K562 (cell line): ENCODE data around the gene ITPK1. TPM values are rescaled to one million over a fixed set of nuclear protein-coding genes. Genes with fewer than 3 reads are reported as not detected.

Experiments used
- ATAC-seq: fragments of 200-7000 bp; cut with Tn5 transposase; 3 replicates; pipeline ENCODE4 v1.9.1; 2020; ENCODE audit warnings: moderate library complexity
- BruUV-seq: library from RNA; stranded (reverse); fragments of 400-500 nt; replicated peaks from 2 replicates; lab custom pipeline; 2021; lab: Mats Ljungman, UMichigan
- CTCF ChIA-PET: fragments of 300-600 bp; formaldehyde crosslinking; extraction: SDS; loops from one replicate; lab custom pipeline; 2021; ENCODE audit warnings: low intra/inter-chr PET ratio; lab: Yijun Ruan, JAX
- POLR2A ChIA-PET: fragments of 300-600, 350-650 bp; sonication (Branson Sonifier 250); formaldehyde crosslinking; extraction: SDS; loops from one replicate; lab custom pipeline; 2021; ENCODE audit warnings: antibody characterized with exemption, inconsistent platforms; lab: Yijun Ruan, JAX
- DNase-seq, 4 experiments: peaks; one replicate each; pipeline versions ENCODE4 v3.0.0 to v3.0.0-alpha.2; 2011 to 2018; ENCODE audit warnings: low spot score in 3 of 4, mixed read lengths in 3 of 4; ENCODE audit errors: extremely low read depth in 1 of 4
- FAIRE-seq: peaks from 2 replicates; lab custom pipeline; 2011; peaks lifted over from hg19 to GRCh38; lab: Jason Lieb, UNC
- H2AFZ ChIP-seq: 2 replicates; pipeline ENCODE4 v1.6.0; 2011; ENCODE audit warnings: low read depth, low read length, control low read depth, inconsistent platforms
- H3K27ac ChIP-seq: fragments of 200-600 bp; 3 replicates; pipeline ENCODE4 v1.8.0; 2011; ENCODE audit warnings: low read depth, mild to moderate bottlenecking, control low read depth, inconsistent platforms, low read length, moderate library complexity, mixed read lengths; ENCODE audit errors: extremely low read depth
- H3K27me3 ChIP-seq, 2 experiments: fragments of 300-600 bp in 1 of 2; 2 replicates in 1 of 2; 3 replicates in 1 of 2; pipeline versions ENCODE4 v1.6.0 to v1.8.0; 2011; ENCODE audit warnings: inconsistent platforms in 2 of 2, low read length in 2 of 2, mild to moderate bottlenecking in 1 of 2, mixed read lengths in 1 of 2, moderate library complexity in 1 of 2; ENCODE audit not compliant: control insufficient read depth in 2 of 2, insufficient read depth in 2 of 2
- H3K36me3 ChIP-seq: fragments of 300-600 bp; 3 replicates; pipeline ENCODE4 v1.8.0; 2011; ENCODE audit warnings: mild to moderate bottlenecking, low read length, inconsistent platforms; ENCODE audit not compliant: control insufficient read depth, insufficient read depth
- H3K4me1 ChIP-seq, 2 experiments: fragments of 200-600 bp in 1 of 2; replicated peaks in 1 of 2; 2 replicates in 1 of 2; 3 replicates in 1 of 2; pipeline versions ENCODE4 v1.5.1 to v1.8.0; 2011; ENCODE audit warnings: inconsistent platforms in 2 of 2, low read length in 2 of 2, mild to moderate bottlenecking in 1 of 2, mixed read lengths in 1 of 2, moderate library complexity in 1 of 2; ENCODE audit not compliant: control insufficient read depth in 2 of 2, insufficient read depth in 2 of 2
- H3K4me2 ChIP-seq: 2 replicates; pipeline ENCODE4 v1.6.1; 2011; ENCODE audit warnings: low read length, control low read depth, inconsistent platforms, mixed read lengths; ENCODE audit not compliant: insufficient read depth
- H3K4me3 ChIP-seq: fragments of 200-600 bp; sonication (generic), shearing (Covaris generic); 2 replicates; pipeline ENCODE4 v1.5.1; 2016; ENCODE audit warnings: control low read depth, inconsistent platforms
- H3K79me2 ChIP-seq: fragments of 200-600 bp; 3 replicates; pipeline ENCODE4 v1.8.0; 2011; ENCODE audit warnings: low read length, inconsistent platforms; ENCODE audit not compliant: control insufficient read depth, insufficient read depth
- H3K9ac ChIP-seq, 2 experiments: 2 replicates each; pipeline versions ENCODE4 v1.6.0 to v1.6.1; 2011; ENCODE audit warnings: low read depth in 2 of 2, low read length in 2 of 2, control low read depth in 1 of 2, inconsistent platforms in 1 of 2, mild to moderate bottlenecking in 1 of 2, mixed read lengths in 1 of 2; ENCODE audit not compliant: insufficient read depth in 1 of 2
- H3K9me1 ChIP-seq: one replicate; pipeline ENCODE4 v1.6.0; 2011; ENCODE audit warnings: inconsistent platforms, mild to moderate bottlenecking, low read length, moderate library complexity; ENCODE audit not compliant: control insufficient read depth, insufficient read depth
- H3K9me3 ChIP-seq: replicated peaks from 2 replicates; pipeline ENCODE4 v1.5.1; 2011; ENCODE audit warnings: low read depth, low read length, inconsistent platforms; ENCODE audit not compliant: control insufficient read depth, insufficient read depth
- H4K20me1 ChIP-seq: replicated peaks from 2 replicates; pipeline ENCODE4 v1.6.1; 2011; ENCODE audit warnings: low read length, inconsistent platforms, mixed read lengths; ENCODE audit not compliant: control insufficient read depth, insufficient read depth
- USF2 ChIP-seq: sonication (generic); formaldehyde crosslinking; IDR thresholded peaks from 2 replicates; pipeline ENCODE4 v1.5.0; 2020; ENCODE audit warnings: missing genetic modification reagents
- ZBTB33 ChIP-seq: sonication (generic); formaldehyde crosslinking; IDR thresholded peaks from 2 replicates; pipeline ENCODE4 v1.8.1; 2023; ENCODE audit warnings: mild to moderate bottlenecking, missing genetic modification reagents
- ZNF277 ChIP-seq: fragments of 250-450 bp; sonication (Bioruptor Pico); IDR thresholded peaks from 2 replicates; pipeline ENCODE4 v1.8.0; 2022; ENCODE audit warnings: inconsistent platforms, mild to moderate bottlenecking, moderate library complexity, borderline replicate concordance
- WGBS: fragments of 100-300 bp; shearing (Covaris generic); methylation state at CpG from one replicate; pipeline ENCODE4 v1.1.6; 2016; ENCODE audit warnings: low coverage, mixed read lengths; ENCODE audit not compliant: insufficient coverage; ENCODE audit errors: missing lambda C conversion rate; 5-methylcytosine and 5-hydroxymethylcytosine counted together
- in situ Hi-C: fragments of 300-500 bp; cut with MboI; formaldehyde crosslinking; loops from 4 replicates; pipeline ENCODE4 v1.15.0; 2018; ENCODE audit warnings: inconsistent platforms, mixed read lengths
- intact Hi-C: fragments of 100-400 bp; cut with micrococcal nuclease; formaldehyde crosslinking; loops from 2 replicates; pipeline ENCODE4 v1.14.2; 2022
- polyA plus RNA-seq, 8 experiments: library from polyadenylated mRNA; depleted of rRNA in 4 of 8; stranded (reverse) in 5 of 8; unstranded in 3 of 8; fragments of >200 nt; fragmentation: Nextera tagmentation in 2 of 8; fragmentation: Illumina TruSeq in 1 of 8; extraction: Ambion mirVana in 2 of 8; extraction: Trizol in 1 of 8; gene quantifications; 2 replicates each; pipeline versions ENCODE4 v1.2.1 to v1.2.3, GENCODE V29; 2011 to 2014; ENCODE audit warnings: inconsistent platforms in 1 of 8, missing spikeins in 1 of 8
- total RNA-seq, 7 experiments: library from RNA; depleted of rRNA in 6 of 7; stranded (reverse); fragments of >200 nt in 6 of 7; fragmentation: Illumina TruSeq in 2 of 7; extraction: Trizol in 2 of 7; gene quantifications; 2 replicates each; pipeline versions ENCODE4 v1.2.1 to v1.2.3, GENCODE V29; 2011 to 2021; ENCODE audit warnings: low replicate concordance in 1 of 7

The ITPK1 gene
- total and polyA plus RNA-seq, 9 of the 15 experiments (the other 6 are each of a cell fraction or from before 2014, with no cell fraction given) = 1.2 to 39.2 (median 23.0) TPM

GRCh38 chr14:92920001-92920400 lies 195.7 kb downstream of the ITPK1 start (continued):
- TF ChIP-seq ZBTB33 = peak; percentile 84

- no TSS peak for BruUV-seq
- in situ Hi-C loops = no loop called here
Observed at GRCh38 chr14:92917956-92918355, 197.8 kb downstream of the ITPK1 start.

More at GRCh38 chr14:92917956-92918355, 197.8 kb downstream of the ITPK1 start:
- no peak for ATAC-seq
- Histone ChIP-seq H3K27ac (no peak overlapping the region), H3K4me2 (no peak overlapping the region), H3K4me1 (peaks cover 0 to under 1% of the 10 kb centered on the region in 2 experiments; a peak in 1 of 5 replicates), H3K9ac (no peak overlapping the region), H4K20me1 (no peaks in the 10 kb centered on the region; the same call in 1 of the 2 replicates), H3K36me3 (no peaks in the 10 kb centered on the region), H3K27me3 (peaks cover 0 to 10% of the 10 kb centered on the region in 2 experiments; a peak in 2 of 5 replicates), H2AFZ (no peak overlapping the region), H3K79me2 (no peaks in the 10 kb centered on the region), H3K9me3 (no peaks in the 10 kb centered on the region), H3K9me1 (no peaks in the 10 kb centered on the region), H3K4me3 (no peak overlapping the region)
- 9% methylated on average over 7 of the region's 7 CpGs for WGBS
- no peak for FAIRE-seq
- DNase-seq = no peak
- intact Hi-C loops = no loop called here
- ChIA-PET POLR2A (interaction anchor here (0.6 to 0.7 kb wide), 2 partner anchors 203 to 524 kb away, joined by 3 read pairs; no protein-coding TSS in a partner anchor), CTCF (no interaction called here)
- no peak for TF ChIP-seq ZNF277 (CRISPR knock-in tag)
- TF ChIP-seq USF2 = no peak
- TF ChIP-seq, all 486 proteins: peak for 0
